ENCODE measurements around the gene CLBA1. TPM values are rescaled to one million over a fixed set of nuclear protein-coding genes. Genes with fewer than 3 reads are reported as not detected.

Gene CLBA1
- total and polyA plus RNA-seq, 2 donors from 2014 or later = 13.2 to 22.6 TPM

- no peak for DNase-seq
- Histone ChIP-seq H3K4me3 (ENCODE audit: low read length in 3 of 3) (peak overlapping the region in 1 of 3 donors; percentile 87), H3K9ac (ENCODE audit: low read length in 3 of 3) (no peak overlapping the region), H3K27me3 (ENCODE audit: control insufficient read depth, insufficient read depth, low read length) (no peaks in the 10 kb centered on the region), H3K4me1 (ENCODE audit: control insufficient read depth in 2 of 3, insufficient read depth in 2 of 3, low read depth in 1 of 3, low read length in 3 of 3) (peaks cover 0 to 16% (median 0%) of the 10 kb centered on the region in 3 donors), H3K9me3 (ENCODE audit: control insufficient read depth in 2 of 3, insufficient read depth in 1 of 3, low read length in 3 of 3) (no peaks in the 10 kb centered on the region), H3K36me3 (ENCODE audit: control insufficient read depth in 2 of 3, insufficient read depth in 3 of 3, low read length in 3 of 3) (no peaks in the 10 kb centered on the region), H3K27ac (ENCODE audit: low read depth in 2 of 2, low read length in 2 of 2) (no peak overlapping the region)
- intact Hi-C loops (cut with DNase I) = no loop called here
- TF ChIP-seq, protein P1, sequence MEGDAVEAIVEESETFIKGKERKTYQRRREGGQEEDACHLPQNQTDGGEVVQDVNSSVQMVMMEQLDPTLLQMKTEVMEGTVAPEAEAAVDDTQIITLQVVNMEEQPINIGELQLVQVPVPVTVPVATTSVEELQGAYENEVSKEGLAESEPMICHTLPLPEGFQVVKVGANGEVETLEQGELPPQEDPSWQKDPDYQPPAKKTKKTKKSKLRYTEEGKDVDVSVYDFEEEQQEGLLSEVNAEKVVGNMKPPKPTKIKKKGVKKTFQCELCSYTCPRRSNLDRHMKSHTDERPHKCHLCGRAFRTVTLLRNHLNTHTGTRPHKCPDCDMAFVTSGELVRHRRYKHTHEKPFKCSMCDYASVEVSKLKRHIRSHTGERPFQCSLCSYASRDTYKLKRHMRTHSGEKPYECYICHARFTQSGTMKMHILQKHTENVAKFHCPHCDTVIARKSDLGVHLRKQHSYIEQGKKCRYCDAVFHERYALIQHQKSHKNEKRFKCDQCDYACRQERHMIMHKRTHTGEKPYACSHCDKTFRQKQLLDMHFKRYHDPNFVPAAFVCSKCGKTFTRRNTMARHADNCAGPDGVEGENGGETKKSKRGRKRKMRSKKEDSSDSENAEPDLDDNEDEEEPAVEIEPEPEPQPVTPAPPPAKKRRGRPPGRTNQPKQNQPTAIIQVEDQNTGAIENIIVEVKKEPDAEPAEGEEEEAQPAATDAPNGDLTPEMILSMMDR (IDR thresholded peaks at IDR 0.05; ENCODE audit: borderline replicate concordance, extremely low read depth, insufficient read depth) = no peak
- FAIRE-seq = no peak
Observed at GRCh38 chr14:105022276-105022670, 36.7 kb downstream of the CLBA1 start.

DNA sequence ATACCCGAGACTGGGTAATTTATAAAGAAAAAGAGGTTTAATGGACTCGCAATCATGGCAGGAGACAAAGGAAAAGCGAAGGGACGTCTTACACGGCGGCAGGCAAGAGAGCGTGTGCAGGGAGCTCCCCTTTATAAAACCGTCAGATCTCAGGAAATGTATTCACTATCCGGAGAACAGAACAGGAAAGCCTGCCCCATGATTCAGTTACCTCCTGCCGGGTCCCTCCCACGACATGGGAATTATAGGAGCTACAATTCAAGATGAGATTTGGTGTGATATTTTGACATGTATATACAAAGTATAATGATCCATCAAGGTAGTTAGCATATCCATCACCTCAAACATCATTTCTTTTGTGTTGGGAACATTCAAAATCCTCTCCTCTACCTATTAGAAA lies 37.6 kb downstream of the CLBA1 start:
- DNase-seq = no peak
- TF ChIP-seq, protein P1 (IDR thresholded peaks at IDR 0.05; ENCODE audit: borderline replicate concordance, extremely low read depth, insufficient read depth) = no peak
- H3K4me3 ChIP-seq (ENCODE audit: low read length in 3 of 3) = no peak overlapping the region
- H3K27ac ChIP-seq (ENCODE audit: low read depth in 2 of 2, low read length in 2 of 2) = no peak overlapping the region
- H3K27me3 ChIP-seq (ENCODE audit: control insufficient read depth, insufficient read depth, low read length) = no peaks in the 10 kb centered on the region
- no peak overlapping the region for H3K9ac ChIP-seq (ENCODE audit: low read length in 3 of 3)
- peaks cover 0 to 16% (median 0%) of the 10 kb centered on the region in 3 donors for H3K4me1 ChIP-seq (ENCODE audit: control insufficient read depth in 2 of 3, insufficient read depth in 2 of 3, low read depth in 1 of 3, low read length in 3 of 3)
- intact Hi-C loops (cut with DNase I) = no loop called here
- H3K9me3 ChIP-seq (ENCODE audit: control insufficient read depth in 2 of 3, insufficient read depth in 1 of 3, low read length in 3 of 3) = no peaks in the 10 kb centered on the region
- FAIRE-seq = no peak
- no peaks in the 10 kb centered on the region for H3K36me3 ChIP-seq (ENCODE audit: control insufficient read depth in 2 of 3, insufficient read depth in 3 of 3, low read length in 3 of 3)

DNA sequence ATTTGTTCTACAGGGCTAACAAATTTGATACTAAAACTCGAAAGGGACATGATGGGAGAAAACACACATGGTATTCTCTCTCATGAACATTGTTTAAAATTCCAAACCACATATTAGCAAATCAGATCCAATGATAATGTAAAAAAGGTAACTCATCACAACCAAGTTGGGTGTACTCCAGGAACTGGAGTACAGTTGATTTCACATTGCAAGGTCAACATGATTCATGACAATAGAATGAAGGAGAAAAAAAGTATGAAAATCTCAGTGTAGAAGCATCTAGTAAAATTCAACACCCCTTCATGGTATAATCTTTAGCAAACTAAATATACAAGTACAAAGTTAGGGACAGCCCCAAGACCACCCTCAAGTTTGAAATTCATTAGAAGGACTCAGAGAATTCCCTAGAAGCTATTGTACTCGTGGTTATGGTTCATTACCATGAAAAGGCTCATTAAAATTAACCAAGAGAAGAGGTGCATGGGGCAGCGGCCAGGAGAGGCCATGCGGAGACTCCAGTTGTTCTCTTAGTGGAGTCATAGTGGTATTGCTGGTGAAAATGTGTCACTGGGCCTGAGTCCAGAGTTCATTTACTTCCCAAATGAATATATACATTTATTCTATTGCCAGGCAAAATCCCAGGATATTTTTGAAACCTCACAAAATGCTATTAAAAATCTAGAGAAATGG lies 38.3 kb downstream of the CLBA1 start:
- Histone ChIP-seq H3K27ac (ENCODE audit: low read depth in 2 of 2, low read length in 2 of 2) (no peak overlapping the region), H3K27me3 (ENCODE audit: control insufficient read depth, insufficient read depth, low read length) (no peaks in the 10 kb centered on the region), H3K4me1 (ENCODE audit: control insufficient read depth in 2 of 3, insufficient read depth in 2 of 3, low read depth in 1 of 3, low read length in 3 of 3) (peaks cover 0 to 16% (median 0%) of the 10 kb centered on the region in 3 donors), H3K9ac (ENCODE audit: low read length in 3 of 3) (no peak overlapping the region), H3K4me3 (ENCODE audit: low read length in 3 of 3) (no peak overlapping the region), H3K36me3 (ENCODE audit: control insufficient read depth in 2 of 3, insufficient read depth in 3 of 3, low read length in 3 of 3) (no peaks in the 10 kb centered on the region), H3K9me3 (ENCODE audit: control insufficient read depth in 2 of 3, insufficient read depth in 1 of 3, low read length in 3 of 3) (no peaks in the 10 kb centered on the region)
- FAIRE-seq = no peak
- TF ChIP-seq, protein P1 (IDR thresholded peaks at IDR 0.05; ENCODE audit: borderline replicate concordance, extremely low read depth, insufficient read depth) = no peak
- intact Hi-C loops (cut with DNase I) = no loop called here
- DNase-seq = no peak
